Suprapubic skin (tissue), 4 donors: ENCODE measurements around the gene MAP3K20.

ENCODE experiments used
- CTCF ChIP-seq, 2 donors: fragments of 200-600 bp in 1 of 2; fragments of 450-650 bp in 1 of 2; sonication (generic) in 1 of 2; IDR thresholded peaks; one replicate each; pipeline ENCODE4 v1.5.1; 2016 to 2019; ENCODE audit warnings: antibody characterized with exemption in 2 of 2, mild to moderate bottlenecking in 1 of 2, moderate library complexity in 1 of 2
- EP300 ChIP-seq: sonication (generic); formaldehyde crosslinking; IDR thresholded peaks from one replicate; pipeline ENCODE4 v1.6.1; 2017; ENCODE audit warnings: antibody characterized with exemption
- POLR2AphosphoS5 ChIP-seq, 3 donors: sonication (generic); formaldehyde crosslinking; IDR thresholded peaks; one replicate each; pipeline ENCODE4 v1.6.1; 2017; ENCODE audit warnings: antibody characterized with exemption in 3 of 3

DNA sequence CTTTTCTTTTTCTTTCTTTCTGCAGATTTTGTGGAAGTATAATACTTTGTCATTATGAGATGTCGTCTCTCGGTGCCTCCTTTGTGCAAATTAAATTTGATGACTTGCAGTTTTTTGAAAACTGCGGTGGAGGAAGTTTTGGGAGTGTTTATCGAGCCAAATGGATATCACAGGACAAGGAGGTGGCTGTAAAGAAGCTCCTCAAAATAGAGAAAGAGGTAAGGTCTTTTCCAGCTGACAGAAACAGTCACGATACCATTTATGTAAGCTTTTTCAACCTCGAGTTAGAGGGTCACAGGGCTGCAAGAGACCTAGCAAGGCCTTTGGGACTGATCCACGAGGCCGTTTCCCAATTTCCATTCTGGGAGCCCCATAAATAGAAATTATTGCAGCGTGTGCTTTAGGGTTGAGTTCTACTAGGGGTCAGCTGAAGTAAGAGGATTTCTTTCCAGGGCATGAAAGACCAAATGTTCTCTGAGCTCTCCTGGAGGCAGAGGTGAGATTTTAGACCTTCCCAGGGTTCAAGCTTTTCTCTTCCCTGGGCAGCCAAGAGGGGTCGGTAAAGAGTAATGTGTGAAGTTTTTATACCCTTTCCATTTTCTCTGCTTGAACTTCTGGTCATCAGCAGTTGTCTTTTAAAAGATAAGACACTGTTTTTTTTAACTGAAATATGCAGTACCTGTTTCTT is 15.5 kb downstream of the MAP3K20 start:
- no peak for TF ChIP-seq POLR2AphosphoS5 (IDR thresholded peaks at IDR 0.05)
- no peak for TF ChIP-seq CTCF (IDR thresholded peaks at IDR 0.05)
- no peak for TF ChIP-seq EP300
